GM18951 (cell line): ENCODE measurements around the gene ZNF154.

Experiments
- POLR2A ChIP-seq: IDR thresholded peaks from 4 replicates; pipeline ENCODE4 v1.6.1; 2011; ENCODE audit warnings: mild to moderate bottlenecking; ENCODE audit not compliant: insufficient read length, insufficient read depth; ENCODE audit errors: extremely low read depth
- in situ Hi-C: fragments of 300-500 bp; cut with MboI; formaldehyde crosslinking; loops from one replicate; pipeline ENCODE4 v1.12.0; 2022; ENCODE audit warnings: low sequenced_read_pairs, mixed read lengths, inconsistent platforms; ENCODE audit not compliant: unreplicated experiment

ZNF154 gene

GRCh38 chr19:57709616-57710015 is 612 bp upstream of the ZNF154 start:
- TF ChIP-seq POLR2A: no peak
- in situ Hi-C loops: no loop called here

- in situ Hi-C loops: no loop called here
- no peak for TF ChIP-seq POLR2A
These were observed 2.7 kb downstream of the ZNF154 start for GRCh38 chr19:57706346-57706745.

DNA sequence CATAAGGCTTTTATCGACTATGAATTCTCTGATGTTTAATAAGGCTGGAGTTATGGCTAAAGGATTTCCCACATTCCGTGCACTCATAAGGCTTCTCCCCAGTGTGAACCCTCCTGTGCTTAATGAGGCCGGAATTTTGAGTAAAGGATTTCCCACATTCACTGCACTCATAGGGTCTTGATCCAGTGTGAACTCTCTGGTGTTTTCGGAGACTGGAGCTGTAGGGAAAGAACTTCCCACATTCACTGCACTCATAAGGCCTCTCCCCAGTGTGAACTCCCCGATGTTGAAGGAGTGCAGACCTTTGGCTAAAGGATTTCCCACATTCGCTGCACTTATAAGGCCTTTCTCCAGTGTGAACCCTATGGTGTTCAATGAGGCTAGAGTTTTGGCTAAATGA is 7.4 kb downstream of the ZNF154 start:
- no peak for TF ChIP-seq POLR2A
- in situ Hi-C loops: no loop called here

DNA sequence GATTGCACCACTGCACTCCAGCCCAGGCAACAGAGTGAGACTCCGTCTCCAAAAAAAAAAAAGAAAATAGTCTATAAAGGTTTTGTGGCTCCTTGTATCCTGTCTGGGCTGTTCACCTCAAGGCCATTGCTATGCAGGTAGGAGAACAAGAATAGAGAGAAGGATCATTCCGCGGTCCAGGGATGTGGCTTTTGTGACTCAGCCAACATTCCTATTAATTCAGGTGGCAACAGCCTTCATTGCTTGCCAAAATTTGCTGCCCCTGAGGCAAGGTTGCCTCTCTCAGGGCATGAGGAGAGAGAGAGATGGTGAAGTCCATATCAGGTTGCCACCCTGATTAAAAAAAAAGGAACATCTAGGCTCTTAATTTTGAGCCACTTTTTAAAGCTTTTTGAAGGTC is 19.3 kb downstream of the ZNF154 start:
- in situ Hi-C loops: loop anchor here (25.0 kb wide), 1 partner anchor 577 kb away; the partner anchor contains the start of gene USP29
- TF ChIP-seq POLR2A: no peak

DNA sequence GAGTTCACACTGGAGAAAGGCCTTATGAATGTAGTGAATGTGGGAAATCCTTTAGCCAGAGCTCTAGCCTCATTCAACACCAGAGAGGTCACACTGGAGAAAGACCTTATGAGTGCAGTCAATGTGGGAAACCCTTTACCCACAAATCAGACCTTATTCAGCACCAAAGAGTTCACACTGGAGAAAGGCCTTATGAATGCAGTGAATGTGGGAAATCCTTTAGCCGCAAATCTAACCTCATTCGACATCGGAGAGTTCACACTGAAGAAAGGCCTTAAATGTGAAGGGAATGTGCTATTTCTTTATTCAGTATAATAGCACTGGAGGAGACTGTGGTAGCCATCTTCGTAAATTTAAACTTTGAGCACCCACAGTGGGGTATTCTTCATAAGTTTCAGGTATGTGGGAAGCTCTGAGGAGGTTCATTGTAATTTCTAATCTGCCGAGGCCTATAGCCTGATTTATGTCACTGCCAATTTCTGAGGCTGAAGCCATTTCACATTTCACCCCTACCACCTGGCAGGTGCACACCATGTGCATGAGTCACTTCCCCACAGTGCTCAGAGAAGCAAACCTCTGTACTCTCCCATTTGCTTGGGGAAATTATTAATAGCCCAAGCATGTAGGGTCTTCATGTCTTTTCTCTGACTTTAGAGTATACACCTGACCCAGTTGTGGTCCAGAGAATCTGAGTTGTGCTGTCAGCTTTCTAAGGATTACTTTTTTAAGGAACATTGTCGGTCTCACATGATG is 20.8 kb downstream of the ZNF154 start:
- TF ChIP-seq POLR2A: no peak
- in situ Hi-C loops: loop anchor here (25.0 kb wide), 1 partner anchor 576 kb away; the partner anchor contains the start of gene USP29

GRCh38 chr19:57687363-57688010 is 21.5 kb downstream of the ZNF154 start:
- TF ChIP-seq POLR2A: no peak
- in situ Hi-C loops: loop anchor here (25.0 kb wide), 1 partner anchor 575 kb away; the partner anchor contains the start of gene USP29

- in situ Hi-C loops: loop anchor here (25.0 kb wide), 1 partner anchor 574 kb away; the partner anchor contains the start of gene USP29
- no peak for TF ChIP-seq POLR2A
These were observed 22.3 kb downstream of the ZNF154 start for GRCh38 chr19:57686727-57687126.

- no peak for TF ChIP-seq POLR2A
- in situ Hi-C loops: loop anchor here (25.0 kb wide), 1 partner anchor 570 kb away; the partner anchor contains the start of gene USP29
These were observed 26.7 kb downstream of the ZNF154 start for GRCh38 chr19:57682226-57682766.

- TF ChIP-seq POLR2A: no peak
- in situ Hi-C loops: loop anchor here (25.0 kb wide), 1 partner anchor 564 kb away; the partner anchor contains the start of gene USP29
These were observed 33.1 kb downstream of the ZNF154 start for GRCh38 chr19:57675881-57676280.

DNA sequence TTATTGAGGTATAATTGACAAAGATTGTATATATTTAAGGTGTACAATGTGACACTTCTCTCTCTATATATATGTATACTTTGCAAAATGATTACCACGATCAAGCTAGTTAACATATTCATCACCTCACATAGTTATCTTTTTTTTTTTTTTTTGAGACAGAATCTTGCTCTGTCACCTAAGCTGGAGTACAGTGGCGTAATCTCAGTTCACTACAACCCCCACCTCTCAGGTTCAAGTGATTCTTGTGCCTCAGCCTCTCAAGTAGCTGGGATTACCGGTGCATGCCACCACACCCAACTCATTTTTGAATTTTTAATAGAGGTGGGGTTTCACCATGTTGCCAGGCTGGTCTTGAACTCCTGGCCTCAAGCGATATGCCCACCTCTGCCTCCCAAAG is 36.5 kb downstream of the ZNF154 start:
- TF ChIP-seq POLR2A: no peak
- in situ Hi-C loops: no loop called here

DNA sequence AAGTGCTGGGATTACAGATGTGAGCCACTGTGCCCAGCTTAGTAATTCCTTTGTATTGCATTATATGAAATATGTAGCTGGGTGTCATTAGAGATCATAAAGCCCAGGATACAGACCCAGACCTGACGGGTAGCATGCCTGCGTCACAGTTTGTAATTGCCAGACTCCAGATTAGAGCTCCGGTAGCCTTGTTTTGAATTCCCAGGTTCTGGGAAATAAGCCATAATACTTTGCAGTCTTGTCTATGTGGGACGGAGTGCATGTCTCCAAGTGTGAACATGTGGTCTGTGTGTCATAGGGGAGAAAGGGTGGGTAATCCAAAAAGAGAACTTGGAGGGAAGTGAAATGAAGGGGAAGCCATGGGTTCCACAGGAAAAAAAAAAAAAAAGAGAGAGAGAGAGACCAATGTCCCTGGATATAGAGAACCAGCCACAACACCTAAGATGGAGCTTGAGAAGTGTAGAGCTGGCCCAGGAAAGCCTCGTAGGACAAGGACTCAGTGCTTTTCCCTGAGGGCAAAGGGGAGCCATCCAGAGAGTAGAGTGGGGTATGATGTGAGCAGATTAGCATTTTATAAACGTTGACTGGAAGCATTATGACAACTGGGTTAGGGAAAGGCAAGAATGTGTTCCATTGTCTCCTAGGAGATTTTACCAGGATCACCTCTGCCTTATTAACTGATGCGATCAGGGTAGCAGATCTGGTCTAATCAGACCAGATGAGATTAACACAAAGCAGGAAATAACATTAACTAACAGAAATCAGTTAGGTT is 37.7 kb downstream of the ZNF154 start:
- no peak for TF ChIP-seq POLR2A
- in situ Hi-C loops: no loop called here

GRCh38 chr19:57668635-57669034 is 40.4 kb downstream of the ZNF154 start, which contains the start of gene ZSCAN4:
ZSCAN4 (plus strand) TSS chr19:57668935; CDS start chr19:57676146, 7,211 bp downstream.
- in situ Hi-C loops: no loop called here
- TF ChIP-seq POLR2A: no peak

- TF ChIP-seq POLR2A: no peak
- in situ Hi-C loops: no loop called here
These were observed 41.8 kb downstream of the ZNF154 start for GRCh38 chr19:57667228-57667627.

GRCh38 chr19:57665261-57665806 is 43.7 kb downstream of the ZNF154 start:
- TF ChIP-seq POLR2A: no peak
- in situ Hi-C loops: no loop called here
